Adrenal gland (tissue), 12 donors: ENCODE data around the gene TBX4. TPM values are rescaled to one million over a fixed set of nuclear protein-coding genes. Genes with fewer than 3 reads are reported as not detected.

Experiments
- DNase-seq, 7 donors: peaks; one replicate each; pipeline ENCODE4 v3.0.0-alpha.2; 2019 to 2020
- H3K27ac ChIP-seq, 5 donors: fragments of 200-600 bp; sonication (generic) in 4 of 5; 1 replicate in 3 of 5; 2 replicates in 2 of 5; pipeline versions ENCODE4 v1.5.1 to v1.8.0; 2016 to 2020; ENCODE audit warnings: mild to moderate bottlenecking in 1 of 5
- H3K27me3 ChIP-seq: fragments of 200-600 bp; 2 replicates; pipeline ENCODE4 v1.8.0; 2021
- H3K36me3 ChIP-seq, 2 donors: fragments of 200-600 bp; replicated peaks in 1 of 2; 1 replicate in 1 of 2; 2 replicates in 1 of 2; pipeline versions ENCODE4 v1.5.1 to v1.8.0; 2018 to 2022
- H3K4me1 ChIP-seq, 2 donors: fragments of 200-600 bp; replicated peaks in 1 of 2; 1 replicate in 1 of 2; 2 replicates in 1 of 2; pipeline versions ENCODE4 v1.5.1 to v1.8.0; 2018 to 2021
- H3K4me3 ChIP-seq, 4 donors: fragments of 200-600 bp; sonication (generic) in 3 of 4; one replicate each; pipeline ENCODE4 v1.5.1; 2016 to 2018
- H3K9me3 ChIP-seq, 3 donors: fragments of 200-600 bp; sonication (generic) in 1 of 3; replicated peaks in 1 of 3; 1 replicate in 2 of 3; 2 replicates in 1 of 3; pipeline versions ENCODE4 v1.5.1 to v1.8.0; 2016 to 2021
- CTCF ChIP-seq, 6 experiments: fragments of 450-650 bp in 4 of 6; fragments of 200-600 bp in 2 of 6; sonication (generic) in 1 of 6; IDR thresholded peaks; 1 replicate in 5 of 6; 2 replicates in 1 of 6; pipeline versions ENCODE4 v1.5.1 to v1.8.0; 2016 to 2021; ENCODE audit warnings: antibody characterized with exemption in 6 of 6, mild to moderate bottlenecking in 2 of 6, moderate library complexity in 1 of 6
- POLR2A ChIP-seq, 2 donors: fragments of 450-650 bp; IDR thresholded peaks; one replicate each; pipeline ENCODE4 v1.6.1; 2017; ENCODE audit warnings: antibody characterized with exemption in 2 of 2, mild to moderate bottlenecking in 2 of 2, moderate library complexity in 1 of 2
- WGBS, 4 donors: extraction: QIAGEN DNeasy Blood & Tissue Kit in 2 of 4; methylation state at CpG; one replicate each; pipeline versions ENCODE4 v1.1.5 to v1.1.7; 2013 to 2017; 5-methylcytosine and 5-hydroxymethylcytosine counted together
- intact Hi-C, 2 donors: fragments of 100-400 bp; cut with DNase I; formaldehyde crosslinking; loops; one replicate each; pipeline versions ENCODE4 v1.14.1 to v1.15.0; 2022 to 2023
- polyA plus RNA-seq, 3 donors: library from polyadenylated mRNA; stranded (reverse); fragments of 200-250 nt in 2 of 3; fragments of 350-450 nt in 1 of 3; fragmentation: Illumina TruSeq in 1 of 3; extraction: RNeasy Lipid Tissue Mini Kit (QIAGEN cat#74804) in 1 of 3; gene quantifications; one replicate each; pipeline ENCODE4 v1.2.3, GENCODE V29; 2013 to 2014
- total RNA-seq, 9 donors: library from RNA; depleted of rRNA in 4 of 9; stranded (reverse); fragments of >200 nt in 4 of 9; fragments of 120-200 nt in 1 of 9; fragmentation: NEBNext Ultra II Directional in 1 of 9; extraction: Animal tissue kit (Norgen Biotek cat#: 25700) in 1 of 9; gene quantifications; one replicate each; pipeline versions ENCODE4 v1.1.0 to v1.2.4, GENCODE V29; 2013 to 2023
- donor health status: healthy with polysubstance abuse.
- donor health status: Bipolar disorder and iron deficiency.
- donor health status: DM: yes; HTN: yes; CAD: no.
- donor health status: DM: no; HTN: no; CAD: no.
- donor health status: DM: no; HTN: no; CAD: no.
- donor health status: DM: yes; HTN: yes; CAD: no.

TBX4 gene
- total and polyA plus RNA-seq, 12 donors = 0.03 to 0.54 (median 0.21) TPM; not detected in 8

DNA sequence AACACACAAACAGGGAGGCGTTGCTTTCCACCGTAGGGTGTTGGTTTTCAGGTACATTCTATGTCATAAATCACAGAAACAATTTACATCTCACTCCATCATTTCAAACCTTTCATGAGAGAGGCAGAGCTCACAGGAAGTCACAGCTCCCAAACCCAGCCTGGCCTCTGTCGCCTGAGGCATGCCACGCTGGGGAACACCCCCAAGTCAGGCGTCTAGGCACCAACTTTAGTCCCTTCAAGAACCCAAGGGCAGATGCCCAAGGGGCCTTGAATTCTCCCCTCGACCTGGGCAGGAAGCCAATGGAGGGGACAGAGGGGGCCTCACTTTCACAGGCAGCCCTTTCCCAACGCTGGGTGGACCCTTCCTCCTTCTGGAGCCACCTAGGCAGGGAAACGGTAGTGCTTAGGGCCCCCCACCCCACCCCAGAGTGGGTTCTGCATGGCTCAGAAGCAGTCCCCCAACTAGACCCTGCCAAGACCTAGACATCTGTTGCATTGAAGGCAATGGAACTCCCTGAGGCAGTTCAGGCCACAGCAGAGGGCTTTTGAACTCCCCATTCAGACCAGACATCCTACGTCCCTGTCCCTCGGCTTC is 10.6 kb downstream of the TBX4 start:
- intact Hi-C loops = no loop called here

DNA sequence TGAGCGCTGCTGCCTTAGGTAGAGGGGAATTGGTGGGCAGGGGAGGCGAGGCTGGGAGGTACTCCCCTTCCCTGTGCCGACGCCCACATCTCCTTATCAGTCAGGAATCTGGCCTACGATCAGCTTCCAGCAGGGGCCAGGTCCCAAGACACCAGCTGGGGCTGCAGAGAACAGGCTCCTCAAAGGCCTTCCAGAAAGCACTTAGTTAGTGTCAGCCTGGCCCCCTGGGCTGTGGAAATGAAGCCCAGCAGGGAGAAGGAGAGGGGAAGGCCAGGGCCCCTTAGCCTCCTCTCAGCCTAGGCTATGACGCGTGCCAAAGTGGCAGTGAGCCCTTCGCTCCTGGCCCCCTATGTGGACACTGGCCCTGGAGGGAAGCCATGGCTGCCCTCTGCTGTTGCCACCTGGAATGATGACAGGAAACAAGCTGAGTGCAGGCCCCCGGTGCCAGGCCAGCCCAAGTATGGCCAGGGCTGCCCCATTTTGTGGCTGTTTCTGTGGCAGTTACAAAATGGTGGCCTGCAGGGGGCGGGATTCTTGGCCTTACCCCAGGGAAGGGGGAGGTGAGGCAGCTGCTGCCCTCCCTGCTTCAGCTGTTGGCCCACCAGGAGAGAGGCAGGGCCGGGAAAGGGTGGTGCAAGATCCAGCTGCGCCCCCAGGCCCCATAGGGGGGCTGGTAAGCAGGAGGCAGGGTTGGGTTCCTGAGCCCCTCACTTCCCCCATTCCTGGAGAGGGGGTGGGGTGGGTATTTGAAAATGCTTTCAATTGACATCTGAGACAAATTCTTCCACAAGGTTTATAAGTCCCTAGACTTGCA is 11.3 kb downstream of the TBX4 start:
- H3K27ac ChIP-seq = no peak overlapping the region
- peaks cover 43% of the 10 kb centered on the region for H3K27me3 ChIP-seq
- no peak for DNase-seq
- H3K9me3 ChIP-seq = no peaks in the 10 kb centered on the region
- 76 to 91% (median 85%) methylated on average over 8 to 12 of the region's 12 CpGs for WGBS, 4 donors
- H3K4me3 ChIP-seq = no peak overlapping the region
- TF ChIP-seq POLR2A (IDR thresholded peaks at IDR 0.05) = no peak
- TF ChIP-seq CTCF (IDR thresholded peaks at IDR 0.05) = no peak
- peaks cover 0 to 3% of the 10 kb centered on the region in 2 donors for H3K4me1 ChIP-seq
- no peaks in the 10 kb centered on the region for H3K36me3 ChIP-seq
- intact Hi-C loops = no loop called here

More for the DNA sequence above, 10.6 kb downstream of the TBX4 start:
- Histone ChIP-seq H3K27ac (no peak overlapping the region), H3K4me1 (peaks cover 0 to 3% of the 10 kb centered on the region in 2 donors), H3K27me3 (peaks cover 48% of the 10 kb centered on the region), H3K9me3 (no peaks in the 10 kb centered on the region), H3K4me3 (no peak overlapping the region), H3K36me3 (no peaks in the 10 kb centered on the region)
- no peak for TF ChIP-seq CTCF (IDR thresholded peaks at IDR 0.05)
- TF ChIP-seq POLR2A (IDR thresholded peaks at IDR 0.05) = no peak
- DNase-seq = no peak
- WGBS, 4 donors = 46 to 55% (median 54%) methylated on average over 7 to 10 of the region's 10 CpGs

DNA sequence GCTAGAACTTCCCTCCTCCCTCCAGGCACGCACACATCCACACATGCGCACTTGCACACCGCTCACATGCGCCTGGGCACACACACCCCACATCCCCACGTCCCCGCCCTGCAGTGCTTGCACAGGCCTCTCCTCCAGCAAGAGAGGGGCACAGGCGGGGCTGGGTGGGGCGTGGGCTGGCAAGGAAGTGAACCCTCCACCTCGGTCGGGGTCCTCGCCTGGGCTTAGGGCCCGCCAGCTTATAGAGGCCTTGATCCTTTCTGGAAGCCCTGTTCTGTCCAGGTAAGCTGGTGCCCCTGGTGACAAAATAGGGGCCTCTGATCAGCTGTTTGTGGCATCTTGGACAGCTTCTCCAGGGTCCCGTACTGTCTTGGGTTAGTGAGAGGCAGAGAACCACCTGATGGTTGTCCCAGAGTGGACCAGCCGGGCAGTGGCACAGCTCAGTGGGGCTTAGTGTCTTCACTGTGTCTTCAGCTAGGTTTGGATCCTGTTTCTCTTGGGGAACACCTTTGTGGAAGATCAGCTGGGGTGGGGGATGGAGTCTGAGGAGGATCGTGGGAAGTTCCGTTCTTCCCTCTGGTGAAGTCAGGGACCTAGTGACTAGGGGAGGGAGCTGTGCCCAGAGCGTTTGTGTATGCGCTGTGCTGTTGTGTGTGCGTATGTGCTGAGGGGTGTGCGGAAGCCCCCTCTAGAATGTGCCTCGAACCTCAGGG is 12.1 kb downstream of the TBX4 start:
- H3K4me3 ChIP-seq = no peak overlapping the region
- TF ChIP-seq CTCF (IDR thresholded peaks at IDR 0.05) = no peak
- TF ChIP-seq POLR2A (IDR thresholded peaks at IDR 0.05) = no peak
- no peaks in the 10 kb centered on the region for H3K36me3 ChIP-seq
- intact Hi-C loops = no loop called here
- H3K27me3 ChIP-seq = peaks cover 37% of the 10 kb centered on the region
- peaks cover 0 to 3% of the 10 kb centered on the region in 2 donors for H3K4me1 ChIP-seq
- no peak overlapping the region for H3K27ac ChIP-seq
- DNase-seq = no peak
- 84 to 92% (median 86%) methylated on average over 10 to 21 of the region's 21 CpGs for WGBS, 4 donors
- no peaks in the 10 kb centered on the region for H3K9me3 ChIP-seq

DNA sequence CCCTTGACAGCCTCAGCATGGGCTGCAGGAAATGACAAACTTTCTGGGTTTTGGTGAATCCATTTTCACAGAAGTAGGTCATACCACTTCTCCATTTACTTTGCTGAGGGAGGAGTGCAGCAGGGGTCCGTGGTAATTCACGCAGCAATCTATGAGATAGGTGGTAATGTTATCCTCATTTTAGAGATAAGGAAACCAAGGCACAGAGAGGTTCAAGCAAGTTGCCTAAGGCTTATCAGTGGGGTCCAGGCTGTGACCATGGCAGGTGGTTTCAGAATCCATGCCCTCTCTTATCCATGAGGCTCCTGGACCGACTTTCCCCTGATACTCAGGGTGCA is 12.6 kb downstream of the TBX4 start:
- intact Hi-C loops = no loop called here
- Histone ChIP-seq H3K9me3 (no peaks in the 10 kb centered on the region), H3K4me1 (peaks cover 0 to 3% of the 10 kb centered on the region in 2 donors), H3K4me3 (no peak overlapping the region), H3K27ac (no peak overlapping the region), H3K27me3 (peaks cover 34% of the 10 kb centered on the region), H3K36me3 (no peaks in the 10 kb centered on the region)
- 67 to 83% (median 73%) methylated on average over 3 of the region's 3 CpGs for WGBS, 4 donors
- TF ChIP-seq POLR2A (IDR thresholded peaks at IDR 0.05) (no peak), CTCF (IDR thresholded peaks at IDR 0.05) (no peak)
- DNase-seq = no peak
